Gastrocnemius medialis (tissue), 4 donors: ENCODE results near the gene RASSF4.

Experiments used
- CTCF ChIP-seq, 5 experiments: fragments of 450-650 bp in 3 of 5; fragments of 200-600 bp in 2 of 5; sonication (generic) in 2 of 5; IDR thresholded peaks in 4 of 5; conservative IDR thresholded peaks in 1 of 5; 1 replicate in 4 of 5; 2 replicates in 1 of 5; pipeline ENCODE4 v1.5.1; 2016 to 2019; ENCODE audit warnings: antibody characterized with exemption in 5 of 5, mild to moderate bottlenecking in 3 of 5, moderate library complexity in 3 of 5
- POLR2A ChIP-seq, 2 donors: fragments of 450-650 bp; IDR thresholded peaks; one replicate each; pipeline ENCODE4 v1.6.1; 2017; ENCODE audit warnings: antibody characterized with exemption in 2 of 2, mild to moderate bottlenecking in 2 of 2, moderate library complexity in 2 of 2

- TF ChIP-seq CTCF (IDR thresholded peaks at IDR 0.05 in 4 of 5, conservative IDR thresholded peaks at IDR 0.05 in 1 of 5) (no peak), POLR2A (IDR thresholded peaks at IDR 0.05) (no peak)
These were observed 24.3 kb downstream of the RASSF4 start for GRCh38 chr10:44983895-44984278.
